Measurements from ENCODE around the gene RPGRIP1.
"Not testable (repeated sequence)": the region's sequence is repeated elsewhere in the genome, so short reads cannot be mapped to it uniquely, and the experiment has no call there.

Gene RPGRIP1

GRCh38 chr14:21299562-21300130 is 19.8 kb downstream of the RPGRIP1 start:
- no peak for DNase-seq (ENCODE audit: low read depth, low spot score)

- DNase-seq (ENCODE audit: low read depth, low spot score): peak; percentile 49
Observed at GRCh38 chr14:21300892-21301291, 21.0 kb downstream of the RPGRIP1 start.

GRCh38 chr14:21302013-21302835 is 22.3 kb downstream of the RPGRIP1 start:
- DNase-seq (ENCODE audit: low read depth, low spot score): no peak

- DNase-seq (ENCODE audit: low read depth, low spot score): not testable (repeated sequence)
Observed at GRCh38 chr14:21302836-21303140, 22.9 kb downstream of the RPGRIP1 start.

GRCh38 chr14:21307637-21308036 is 27.8 kb downstream of the RPGRIP1 start:
- DNase-seq (ENCODE audit: low read depth, low spot score): no peak

- no peak for DNase-seq (ENCODE audit: low read depth, low spot score)
Observed at GRCh38 chr14:21308132-21308478, 28.2 kb downstream of the RPGRIP1 start.

GRCh38 chr14:21308479-21309237 is 28.8 kb downstream of the RPGRIP1 start:
- peak; percentile 99 for DNase-seq (ENCODE audit: low read depth, low spot score)

- no peak for DNase-seq (ENCODE audit: low read depth, low spot score)
Observed at GRCh38 chr14:21309238-21309636, 29.4 kb downstream of the RPGRIP1 start.

GRCh38 chr14:21309956-21310355 is 30.1 kb downstream of the RPGRIP1 start:
- no peak for DNase-seq (ENCODE audit: low read depth, low spot score)

- DNase-seq (ENCODE audit: low read depth, low spot score): no peak
Observed at GRCh38 chr14:21311614-21312013, 31.7 kb downstream of the RPGRIP1 start.

- DNase-seq (ENCODE audit: low read depth, low spot score): no peak
Observed at GRCh38 chr14:21313512-21313911, 33.6 kb downstream of the RPGRIP1 start.

- DNase-seq (ENCODE audit: low read depth, low spot score): peak; percentile 23
Observed at GRCh38 chr14:21317398-21317797, 37.5 kb downstream of the RPGRIP1 start.

GRCh38 chr14:21320913-21321312 is 41.0 kb downstream of the RPGRIP1 start:
- DNase-seq (ENCODE audit: low read depth, low spot score): no peak

- no peak for DNase-seq (ENCODE audit: low read depth, low spot score)
Observed at GRCh38 chr14:21322716-21323115, 42.8 kb downstream of the RPGRIP1 start.

GRCh38 chr14:21326972-21327371 is 47.1 kb downstream of the RPGRIP1 start:
- no peak for DNase-seq (ENCODE audit: low read depth, low spot score)
